Ureter (tissue), 1 donor: ENCODE data around the gene ADAM12. TPM values are rescaled to one million over a fixed set of nuclear protein-coding genes. Genes with fewer than 3 reads are reported as not detected.

Experiments
- DNase-seq: peaks from one replicate; pipeline ENCODE4 v3.0.0-alpha.2; 2020; ENCODE audit warnings: low spot score
- total RNA-seq: library from RNA; stranded (reverse); gene quantifications from one replicate; pipeline ENCODE4 v1.2.4, GENCODE V29; 2023
- donor health status: DM: yes; HTN: yes; CAD: no.

ADAM12 gene
- total RNA-seq, 1 donor from 2014 or later, result 12.3 TPM

DNA sequence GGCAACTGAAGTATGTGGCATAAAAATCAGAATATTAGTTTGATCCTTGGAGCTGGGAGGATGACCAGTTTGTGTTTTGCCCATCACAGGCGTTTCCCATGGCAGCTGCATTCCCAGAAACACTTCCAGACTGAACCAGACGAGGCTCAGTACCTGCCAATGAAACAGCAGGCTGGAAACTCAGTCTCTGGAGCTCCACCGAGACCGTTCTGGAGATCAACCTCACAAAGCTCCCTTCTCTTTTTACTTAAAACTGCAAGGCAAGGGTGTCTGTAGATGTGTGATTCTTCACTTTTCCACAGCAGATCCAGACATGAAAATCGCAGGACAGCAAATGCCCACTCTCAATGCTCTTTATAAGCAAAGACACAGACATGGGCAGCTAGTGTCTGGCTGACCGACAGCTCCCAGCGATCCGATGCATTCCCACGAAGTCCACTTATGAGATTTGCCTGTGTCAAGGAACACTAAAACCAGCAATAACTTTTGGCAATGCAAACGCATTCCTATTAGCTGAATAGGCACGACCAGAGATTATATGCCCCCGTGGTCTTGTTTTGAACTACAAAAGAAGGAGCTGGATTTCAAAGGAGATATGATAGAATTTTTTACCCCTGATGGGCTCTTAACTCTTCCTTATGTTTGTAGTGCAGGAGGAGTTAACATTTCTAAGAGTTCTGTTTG lies 72.6 kb downstream of the ADAM12 start:
- no peak for DNase-seq

DNA sequence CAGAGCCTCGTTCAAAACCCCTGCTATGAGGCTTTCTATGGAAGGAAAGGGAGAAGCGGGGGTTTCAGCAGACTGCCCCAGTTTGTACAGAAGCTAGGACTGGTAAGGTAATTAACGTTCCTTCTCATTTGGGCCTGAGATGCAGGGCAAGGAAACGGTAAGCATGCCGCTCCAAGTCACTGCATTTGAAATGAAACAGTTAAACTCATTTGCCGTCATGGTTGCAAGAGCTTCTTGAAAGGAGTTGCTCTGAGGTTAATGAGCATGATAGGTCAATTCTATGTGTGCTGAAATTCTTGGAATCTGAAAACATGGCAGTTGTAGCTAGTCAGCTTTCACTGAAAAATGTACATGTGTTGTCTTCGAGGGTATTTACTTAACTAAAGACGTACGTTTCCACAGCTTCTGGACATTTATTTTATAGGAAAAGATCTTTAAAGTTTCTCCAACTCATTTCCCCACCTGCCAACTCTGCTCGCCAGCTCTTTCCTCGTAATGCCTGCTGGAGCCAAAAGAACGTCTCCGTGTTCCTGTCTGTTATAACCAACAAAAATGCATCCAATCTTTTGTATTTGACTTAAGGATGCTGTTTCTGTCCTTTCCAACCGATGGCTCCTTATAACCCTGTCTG lies 73.3 kb downstream of the ADAM12 start:
- no peak for DNase-seq

DNA sequence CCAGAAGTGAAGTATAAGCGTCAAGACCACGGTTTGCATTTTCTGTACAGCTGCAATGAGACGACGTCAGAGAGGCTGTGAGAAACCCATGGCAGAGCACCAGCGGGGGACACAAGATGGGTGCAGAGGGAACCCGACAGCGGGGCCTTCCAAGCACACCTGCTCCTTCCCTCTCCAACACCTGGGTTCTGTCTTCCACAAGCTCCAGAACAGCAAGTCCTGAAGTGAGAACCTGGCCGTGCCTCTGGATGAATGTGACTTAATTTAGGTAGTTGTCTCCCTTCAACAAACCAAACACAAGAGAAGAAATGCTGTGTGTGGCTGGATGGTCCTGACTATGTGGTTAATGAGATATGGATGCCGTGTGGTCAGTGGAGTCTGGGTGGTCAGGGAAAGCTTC lies 76.1 kb downstream of the ADAM12 start:
- no peak for DNase-seq

DNA sequence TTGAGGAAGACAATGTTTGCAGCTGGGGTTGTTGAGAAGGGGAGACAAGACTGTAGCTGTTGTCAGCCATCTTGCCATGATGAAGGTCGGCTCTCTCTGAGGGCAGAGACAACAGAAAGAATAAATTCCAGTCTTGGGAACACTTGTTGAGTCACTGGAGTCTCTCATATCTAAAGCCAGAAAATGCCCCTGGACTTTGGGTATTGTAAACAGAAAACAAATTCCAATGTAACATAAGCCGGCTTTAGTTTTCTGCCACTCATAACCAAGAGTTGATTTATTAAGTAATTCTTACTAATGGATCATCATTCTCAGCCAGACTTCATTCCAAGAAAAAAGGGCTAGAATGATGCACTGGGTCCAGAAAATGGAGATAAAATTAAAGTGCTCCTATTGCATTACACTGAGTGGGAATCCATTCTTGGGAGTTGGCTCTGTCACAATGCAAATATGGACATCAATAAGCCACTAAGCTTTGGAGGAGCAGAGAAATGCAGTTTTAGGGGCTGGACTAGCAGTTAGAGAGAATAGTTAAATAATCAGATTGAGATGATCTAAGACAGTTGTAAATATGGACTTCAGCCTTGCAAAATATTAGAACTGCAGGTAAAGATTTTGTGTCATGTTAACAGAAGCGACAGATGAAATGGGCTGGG lies 78.9 kb downstream of the ADAM12 start:
- no peak for DNase-seq

DNA sequence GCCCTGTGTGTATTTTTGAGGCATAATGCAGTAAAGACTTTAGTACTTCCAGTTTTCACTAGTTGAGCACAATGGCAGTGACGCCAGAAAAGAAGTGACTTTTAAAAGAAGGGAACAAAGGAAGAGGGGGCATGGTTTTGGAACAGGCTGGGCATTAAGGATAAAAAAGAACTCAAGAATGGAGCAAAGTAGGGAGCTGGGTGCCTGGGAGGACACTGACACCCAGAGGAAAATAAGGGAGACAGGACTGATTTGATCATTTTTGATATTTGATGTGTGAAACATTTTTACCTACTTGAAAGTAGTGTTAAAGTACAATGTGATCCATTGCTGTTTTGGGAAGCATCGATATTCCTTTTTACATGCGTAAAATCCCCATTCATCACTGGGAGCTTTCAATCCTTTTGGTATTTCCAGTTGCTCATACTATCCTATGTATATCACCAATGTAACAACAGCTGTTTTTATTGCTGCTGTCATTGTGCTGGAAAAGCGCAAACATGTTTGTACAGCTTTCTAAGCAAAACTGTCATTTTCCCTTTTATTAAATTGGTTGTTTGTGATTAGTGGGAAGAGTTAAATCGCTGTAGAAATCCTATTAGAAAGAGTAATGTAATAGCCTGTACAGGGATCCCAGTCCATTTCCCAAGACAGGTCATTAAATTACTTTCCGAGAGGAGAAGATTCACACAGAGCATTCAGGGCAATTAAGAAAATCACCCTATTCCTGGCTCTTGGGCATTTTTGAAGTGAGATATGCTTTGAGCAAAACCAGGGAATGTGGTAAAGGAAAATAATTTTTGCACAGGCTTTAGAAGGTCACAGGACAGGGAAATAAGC lies 85.2 kb downstream of the ADAM12 start:
- no peak for DNase-seq

DNA sequence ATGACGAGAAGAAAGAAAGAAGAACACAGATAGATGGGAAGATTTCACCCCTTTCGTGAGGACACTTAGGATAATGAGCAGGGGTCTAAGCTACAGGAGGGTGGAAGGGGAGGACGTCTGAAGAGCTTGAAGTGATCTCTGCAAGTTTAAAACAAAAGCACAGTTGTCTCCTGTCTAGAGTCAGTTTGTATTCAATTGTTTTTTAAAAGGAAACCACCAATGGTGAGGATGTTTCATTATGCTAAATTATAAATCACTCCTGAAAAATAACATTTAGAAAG lies 85.9 kb downstream of the ADAM12 start:
- no peak for DNase-seq

DNA sequence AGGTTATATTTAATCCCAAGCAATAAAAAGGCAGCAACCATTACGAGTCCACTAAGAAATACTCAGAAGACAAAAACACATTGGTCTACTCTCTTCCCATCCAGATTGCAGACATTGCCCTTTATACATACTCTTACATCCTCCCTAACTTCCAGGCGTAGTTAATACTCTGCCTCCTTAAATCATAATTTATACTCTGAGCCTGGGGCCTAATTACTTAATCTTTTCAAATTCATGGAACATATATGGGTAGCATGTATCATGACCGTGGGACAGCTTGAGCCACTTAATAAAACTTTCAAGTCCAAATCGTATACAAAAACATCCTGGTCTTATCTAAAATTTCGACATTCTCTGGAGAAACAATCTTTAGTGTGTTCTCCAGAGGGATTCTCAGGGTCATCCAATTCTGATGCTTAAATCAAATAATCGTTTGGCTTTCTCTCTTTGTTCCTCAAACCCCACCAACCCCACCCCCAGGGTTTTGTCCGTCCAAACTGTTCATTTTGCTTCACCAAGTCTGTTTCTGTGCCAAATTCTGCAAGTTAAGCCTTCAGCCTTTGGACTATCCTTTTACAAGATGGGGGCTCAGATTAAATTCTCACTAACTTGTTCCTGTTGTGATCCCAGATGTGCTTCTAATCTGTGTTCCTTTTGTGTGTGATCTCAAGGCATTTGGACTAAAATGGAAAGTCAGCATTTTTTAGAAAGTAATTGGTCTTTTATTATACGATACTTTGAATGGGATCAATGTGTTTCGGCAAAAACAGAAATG lies 86.4 kb downstream of the ADAM12 start:
- DNase-seq, result no peak

DNA sequence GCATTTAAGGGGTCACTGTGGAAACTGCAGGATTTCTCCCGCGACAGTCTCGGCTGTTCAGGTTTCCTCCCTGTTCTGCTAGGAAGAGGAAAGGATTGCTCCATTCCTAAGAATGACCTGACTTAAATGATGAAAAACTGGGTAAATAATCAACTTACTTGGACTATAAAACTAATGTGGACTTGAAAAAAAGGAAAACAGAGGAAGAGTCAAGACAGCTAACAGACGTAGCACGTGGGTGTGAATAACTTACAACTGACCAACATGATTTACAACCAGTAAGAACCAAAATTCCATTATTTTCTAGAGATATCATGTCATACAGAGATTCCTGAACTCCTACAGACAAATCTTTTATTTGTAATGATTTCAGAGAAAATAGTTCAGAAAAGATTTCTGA lies 93.8 kb downstream of the ADAM12 start:
- DNase-seq, result no peak

DNA sequence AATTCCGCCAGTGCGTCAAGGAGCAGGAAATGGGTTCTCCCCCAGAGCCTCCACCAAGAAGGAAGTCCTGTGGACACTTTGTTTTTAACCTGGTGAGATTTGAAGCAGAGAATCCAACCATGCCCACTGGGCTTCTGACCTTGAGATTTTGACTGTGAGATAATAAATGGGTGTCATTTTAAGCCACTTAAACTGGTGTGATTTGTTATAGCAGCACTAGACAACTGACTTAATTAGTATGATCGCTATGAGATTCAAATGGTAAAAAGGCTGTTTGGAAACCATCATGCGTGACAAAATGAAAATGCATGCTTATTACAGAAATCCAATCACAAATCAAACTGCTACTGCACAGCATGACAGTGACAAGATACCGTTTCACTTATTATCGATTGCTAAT lies 98.0 kb downstream of the ADAM12 start:
- no peak for DNase-seq

DNA sequence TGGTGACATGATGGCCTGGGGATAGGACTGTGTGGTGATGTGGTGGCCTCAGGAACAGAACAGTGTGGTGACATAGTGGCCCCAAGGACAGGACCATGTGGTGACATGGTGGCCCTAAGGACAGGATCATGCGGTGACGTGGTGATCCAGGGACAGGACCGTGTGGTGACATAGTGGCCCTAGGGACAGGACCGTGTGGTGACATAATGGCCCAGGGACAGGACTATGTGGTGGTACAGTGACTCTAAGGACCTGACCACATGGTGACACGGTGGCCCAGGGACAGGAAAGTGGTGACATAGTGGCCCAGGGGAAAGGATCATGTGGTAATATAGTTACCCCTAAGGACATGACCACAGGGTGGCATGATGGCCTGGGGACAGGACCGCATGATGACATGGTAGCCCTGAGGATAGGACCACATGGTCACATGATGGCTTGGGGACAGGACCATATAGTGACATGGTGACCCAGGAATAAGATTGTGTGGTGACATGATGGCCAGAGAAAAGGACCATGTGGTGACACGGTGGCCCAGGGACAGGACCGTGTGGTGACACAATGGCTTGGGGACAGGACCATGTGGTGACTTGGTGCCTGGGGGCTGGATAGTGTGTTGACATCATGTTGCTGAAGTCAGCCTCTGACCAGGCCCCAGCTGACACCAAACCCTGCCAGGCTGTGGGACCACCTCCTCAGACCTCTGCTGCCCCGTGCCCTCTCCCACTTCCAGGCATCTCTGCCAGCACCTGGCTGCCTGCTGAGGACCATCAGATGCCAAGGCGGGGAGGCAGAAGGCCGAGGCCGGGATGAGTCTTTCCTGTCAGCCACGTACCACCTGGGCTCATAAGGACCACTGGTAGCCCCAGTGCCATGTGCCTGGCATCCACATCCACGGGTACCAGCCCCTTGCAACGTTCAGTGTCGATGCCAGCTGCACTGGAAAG lies 99.5 kb downstream of the ADAM12 start:
- no peak for DNase-seq

DNA sequence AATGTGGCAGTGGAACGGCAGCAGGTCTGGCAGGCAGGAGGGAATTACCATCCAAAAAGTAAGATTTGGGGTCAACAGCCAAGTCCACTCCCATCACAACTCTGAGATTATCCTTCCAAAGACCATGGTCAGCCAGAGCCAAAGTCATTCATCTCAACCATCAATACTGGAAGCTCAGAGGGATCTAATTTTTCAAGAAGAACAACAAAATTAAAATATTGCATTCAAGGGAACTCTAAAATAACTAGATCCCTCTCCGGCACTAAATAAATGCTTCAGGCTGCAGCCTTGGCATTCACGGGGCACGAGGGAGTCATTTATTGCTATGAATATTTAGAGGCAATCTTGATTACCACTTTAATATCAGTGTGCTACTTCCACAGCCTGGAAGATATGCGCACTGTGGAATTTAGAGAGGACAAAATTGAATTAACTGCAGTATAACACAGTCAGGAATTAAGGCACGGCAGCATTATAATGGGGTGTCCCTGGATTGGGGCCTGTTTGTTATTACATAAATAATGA lies 102.0 kb downstream of the ADAM12 start:
- no peak for DNase-seq

DNA sequence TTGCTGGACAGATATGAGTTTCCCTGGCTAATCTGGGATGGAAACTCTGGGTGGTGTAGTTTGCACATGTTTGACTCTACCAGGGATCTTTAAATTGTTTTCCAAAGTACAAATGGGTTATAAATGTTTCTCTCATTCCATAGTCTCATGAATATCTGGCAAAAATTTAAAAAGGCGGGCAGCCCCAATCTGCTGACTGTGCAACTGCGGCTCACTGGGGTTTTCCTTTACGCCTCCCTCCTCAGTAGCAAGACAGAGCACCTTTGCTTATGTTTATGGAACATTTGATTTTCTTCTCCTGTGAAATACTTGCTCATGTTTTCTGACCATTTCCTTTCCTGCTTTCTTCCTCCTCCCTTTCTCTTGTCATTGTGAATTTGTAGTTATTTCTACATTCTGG lies 105.0 kb downstream of the ADAM12 start:
- no peak for DNase-seq

DNA sequence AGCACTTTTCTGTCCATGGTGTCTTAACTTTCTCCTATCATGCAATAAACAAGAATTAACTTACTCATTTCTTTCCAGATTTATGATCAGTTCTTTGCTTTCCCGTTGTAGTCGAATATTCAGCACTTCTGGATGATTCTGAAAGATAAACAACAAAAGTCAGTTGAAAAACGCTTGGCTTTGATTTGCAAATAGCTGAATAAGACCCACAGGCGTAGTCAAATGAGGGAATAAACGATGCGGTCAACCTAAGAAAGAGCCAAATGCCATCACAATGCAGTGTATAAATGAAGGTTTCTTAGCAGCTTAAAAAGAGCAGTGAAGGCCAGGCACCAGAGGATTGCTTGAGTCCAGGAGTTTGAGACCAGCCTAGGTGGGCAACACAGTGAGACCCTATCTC lies 109.4 kb downstream of the ADAM12 start:
- no peak for DNase-seq

DNA sequence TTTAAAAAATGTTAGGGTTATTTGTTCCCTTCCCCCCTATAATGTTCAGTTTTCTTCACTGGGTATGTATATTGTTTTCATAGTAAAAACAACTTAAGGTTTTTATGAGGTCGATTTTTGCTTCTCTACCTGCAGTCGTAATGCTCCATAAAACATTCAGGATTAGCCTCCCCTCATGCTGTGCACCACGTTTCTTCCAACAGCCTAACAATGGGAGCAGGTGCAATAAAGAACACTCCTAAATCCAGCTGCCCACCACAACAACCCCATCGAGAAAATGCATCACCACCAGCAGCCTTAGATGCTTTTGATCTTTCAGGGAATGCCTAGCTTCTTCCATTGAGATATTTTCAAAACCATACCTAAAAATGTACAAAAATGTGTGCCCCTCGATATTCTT lies 111.1 kb downstream of the ADAM12 start:
- no peak for DNase-seq

DNA sequence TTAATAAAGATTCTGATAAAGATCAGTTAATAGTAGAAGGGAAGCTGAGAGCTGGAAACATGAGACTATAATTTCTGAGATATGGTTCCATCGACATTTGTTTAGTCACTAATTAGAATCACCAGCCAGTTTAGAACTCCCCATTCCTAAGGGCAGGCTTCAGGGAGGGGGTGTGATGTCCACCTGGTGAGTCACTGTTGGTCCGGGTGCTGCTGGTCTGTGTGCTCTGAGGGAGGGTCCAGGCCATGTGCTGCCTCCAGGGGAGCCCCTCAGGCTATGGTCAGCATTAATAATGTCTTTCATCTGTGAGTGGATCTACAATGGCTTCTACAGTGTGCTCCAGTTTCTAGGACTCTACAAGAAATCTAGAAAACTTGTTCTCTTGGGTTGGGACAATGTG lies 115.8 kb downstream of the ADAM12 start:
- DNase-seq, result no peak

DNA sequence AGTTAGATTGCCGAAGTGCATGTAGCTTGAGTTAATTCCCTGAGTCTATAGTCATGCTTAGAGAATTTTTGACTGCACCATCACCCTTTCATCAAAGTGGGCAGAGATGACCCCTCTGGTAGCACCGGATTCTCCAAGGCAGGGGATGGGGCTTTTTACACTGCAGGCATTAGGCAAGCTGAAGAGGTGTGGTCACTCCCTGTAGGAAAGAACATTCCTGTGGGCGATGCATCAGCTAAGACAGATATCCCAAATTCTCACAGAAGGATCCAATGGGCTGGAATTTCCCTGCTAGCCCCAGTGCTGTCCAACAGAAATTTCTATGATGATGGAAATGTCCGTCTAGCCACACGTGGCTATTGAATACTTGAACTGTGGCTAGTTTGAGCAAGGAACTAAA lies 118.2 kb downstream of the ADAM12 start:
- no peak for DNase-seq

DNA sequence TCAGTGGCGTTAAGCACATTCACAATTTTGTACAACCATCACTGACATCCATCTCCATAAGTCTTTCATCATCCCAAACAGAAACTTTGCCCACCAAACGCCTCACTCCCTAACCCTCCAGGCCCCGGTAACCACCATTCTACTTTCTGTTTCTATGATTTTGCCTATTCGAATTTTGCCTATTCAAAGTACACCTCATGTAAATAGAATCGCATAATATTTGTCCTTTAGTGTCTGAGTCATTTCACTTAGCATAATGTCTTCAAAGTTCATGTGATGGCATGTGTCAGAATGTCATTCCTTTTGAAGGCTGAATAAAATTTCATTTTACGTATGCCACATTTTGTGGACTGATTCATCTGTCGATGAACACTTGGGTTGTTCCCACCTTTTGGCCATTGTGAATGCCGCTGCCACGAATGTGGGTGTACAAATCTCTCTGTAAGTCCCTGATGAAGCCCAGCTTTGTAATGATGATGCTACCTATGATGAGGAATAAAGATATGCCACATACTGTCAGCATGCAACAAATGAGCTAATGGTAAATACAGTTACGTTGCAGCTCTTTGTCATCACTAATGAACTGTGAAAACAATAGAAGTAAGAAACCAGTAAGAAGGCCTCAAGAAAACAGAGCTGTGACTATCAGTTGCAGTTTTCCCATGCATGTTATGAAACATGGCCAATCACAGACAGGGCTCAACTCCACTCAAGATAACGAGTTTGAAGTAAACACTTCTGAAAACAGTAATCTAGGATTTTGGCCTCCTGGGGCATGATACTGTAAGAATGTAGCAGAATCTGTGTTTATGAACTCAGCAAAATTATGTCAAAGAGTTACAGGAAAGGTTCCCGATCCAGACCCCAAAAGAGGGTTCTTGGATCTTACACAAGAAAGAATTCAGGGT lies 120.0 kb downstream of the ADAM12 start:
- no peak for DNase-seq

DNA sequence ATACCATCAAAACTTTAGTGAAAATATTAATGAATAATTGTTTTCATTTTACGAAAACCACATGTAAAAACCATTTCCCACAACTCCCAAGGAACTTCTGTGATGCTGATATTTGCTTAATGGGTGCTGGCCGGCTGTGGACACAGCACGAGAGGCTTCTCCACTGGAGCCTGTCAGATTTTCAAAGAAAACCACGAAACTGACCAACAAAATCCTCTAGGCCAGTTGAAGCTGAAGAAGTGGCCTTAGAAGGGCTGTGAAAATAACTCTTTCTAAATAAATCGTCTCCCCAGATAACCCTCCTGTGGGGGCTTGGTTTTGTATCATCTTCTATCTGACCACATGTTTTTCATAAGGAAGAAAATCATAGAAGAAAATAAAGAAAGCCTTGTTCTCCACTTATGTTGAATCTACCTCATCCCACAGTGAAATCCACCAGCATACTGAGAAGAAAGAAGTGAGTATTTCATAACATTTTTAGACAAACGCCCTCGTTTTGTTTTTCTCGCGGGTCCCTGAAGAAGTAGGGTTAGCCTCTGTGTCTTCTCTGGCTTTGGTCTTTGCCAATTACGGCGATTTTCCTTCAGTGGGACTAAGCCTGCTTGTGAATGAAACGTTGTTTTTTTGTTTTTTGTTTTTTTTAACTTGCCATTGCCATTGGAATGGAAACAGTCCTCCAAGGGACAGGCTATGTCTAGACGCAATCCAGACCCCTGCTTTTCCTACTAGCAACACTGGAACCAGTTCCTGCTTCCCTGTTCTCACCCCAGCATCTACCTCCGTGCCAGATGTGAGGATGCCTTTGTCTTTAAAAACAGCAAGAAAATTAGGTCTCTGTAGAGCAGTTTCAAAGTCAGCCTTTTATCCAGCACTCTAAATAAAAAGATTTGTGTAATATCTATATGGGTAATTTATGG lies 123.9 kb downstream of the ADAM12 start:
- DNase-seq, result no peak
